Neural cell (in vitro differentiated cells): ENCODE results near the gene MEGF6.
"Not testable (repeated sequence)": the region's sequence is repeated elsewhere in the genome, so short reads cannot be mapped to it uniquely, and the experiment has no call there.

Experiments used
- CTCF ChIP-seq: fragments of 450-650 bp; IDR thresholded peaks from 2 replicates; pipeline ENCODE4 v1.5.1; 2014; ENCODE audit warnings: antibody characterized with exemption, mild to moderate bottlenecking, moderate library complexity; ENCODE audit not compliant: poor library complexity, severe bottlenecking
- EP300 ChIP-seq: fragments of 450-650 bp; conservative IDR thresholded peaks from 2 replicates; pipeline ENCODE4 v1.6.1; 2014; ENCODE audit warnings: antibody characterized with exemption, mild to moderate bottlenecking, moderate library complexity; ENCODE audit not compliant: poor library complexity, severe bottlenecking
- EZH2 ChIP-seq: fragments of 200-600, 300-800 bp; shearing (Covaris generic), sonication (generic); IDR thresholded peaks from 2 replicates; pipeline ENCODE4 v1.6.1; 2014; ENCODE audit warnings: antibody characterized with exemption, low read length, borderline replicate concordance, mild to moderate bottlenecking; ENCODE audit not compliant: insufficient read depth, poor library complexity, severe bottlenecking
- MXI1 ChIP-seq: fragments of 450-650 bp; conservative IDR thresholded peaks from 2 replicates; pipeline ENCODE4 v1.6.1; 2014; ENCODE audit warnings: antibody characterized with exemption, mild to moderate bottlenecking; ENCODE audit not compliant: poor library complexity, severe bottlenecking
- POLR2AphosphoS5 ChIP-seq: IDR thresholded peaks from 2 replicates; pipeline ENCODE4 v1.6.1; 2012
- RAD21 ChIP-seq: fragments of 450-650 bp; conservative IDR thresholded peaks from 2 replicates; pipeline ENCODE4 v1.6.1; 2014; ENCODE audit warnings: antibody characterized with exemption, mild to moderate bottlenecking, moderate library complexity
- REST ChIP-seq: IDR thresholded peaks from 2 replicates; pipeline ENCODE4 v1.6.1; 2012; ENCODE audit warnings: borderline replicate concordance

- TF ChIP-seq CTCF, RAD21, EZH2, EP300, REST, MXI1, POLR2AphosphoS5: not testable (repeated sequence)
Observed at GRCh38 chr1:3585353-3585868, 25.9 kb downstream of the MEGF6 start.
